Measurements from ENCODE around the gene AP5Z1. TPM values are rescaled to one million over a fixed set of nuclear protein-coding genes. Genes with fewer than 3 reads are reported as not detected.
A peak's percentile ranks its signal among the peaks of the same experiment; 100 is the strongest.

Gene AP5Z1
- total RNA-seq, 1 experiment from 2014 or later: 38.3 TPM

DNA sequence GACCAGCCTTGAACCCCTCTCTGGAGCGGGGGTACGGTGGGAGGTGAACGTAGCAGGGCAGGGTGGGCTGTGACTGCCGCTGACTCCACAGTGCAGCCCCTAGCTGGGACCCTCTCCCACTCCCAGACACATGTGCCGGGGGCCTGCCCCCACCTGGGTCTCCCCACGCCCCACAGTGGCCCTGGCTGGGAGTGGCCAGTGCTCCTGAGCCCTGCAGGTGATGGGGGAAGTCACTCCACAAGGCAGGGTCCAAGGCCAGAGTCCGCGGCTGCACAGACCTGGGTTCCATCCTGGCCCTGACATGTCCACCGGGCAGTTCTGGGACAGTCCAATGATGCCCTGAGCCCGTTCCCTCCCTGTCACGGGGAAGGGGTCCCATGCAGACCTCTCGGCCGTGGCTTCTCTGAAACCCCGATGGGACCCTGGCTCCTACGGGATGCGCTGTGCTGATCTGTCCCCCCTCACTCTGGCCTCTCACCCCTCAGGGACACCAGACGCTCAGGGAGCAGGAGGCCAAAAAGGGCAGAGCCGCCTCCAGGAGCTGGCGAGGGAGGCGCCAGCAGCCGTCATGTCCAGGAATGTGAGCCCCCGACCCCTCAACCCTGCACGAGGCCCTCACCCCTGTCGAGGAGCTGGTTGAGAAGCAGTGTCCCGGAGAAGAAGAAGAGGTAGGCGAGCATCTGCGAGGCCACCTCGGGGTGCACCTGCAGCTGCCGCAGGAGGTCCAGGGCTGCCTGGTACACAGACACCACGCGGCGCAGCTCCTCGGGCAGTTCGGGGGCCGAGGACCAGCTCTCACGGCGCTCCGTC lies 40.4 kb downstream of the AP5Z1 start:
- no peak overlapping the region for H4K8ac ChIP-seq (replicated peaks; ENCODE audit: insufficient read length, low read depth, low read length)
- Mint-ChIP-seq H3K27ac (peak overlapping the region in 1 of 3 experiments; percentile 44; a peak in 1 of 7 replicates), H3K36me3 (ENCODE audit: insufficient read depth in 1 of 3, low read depth in 3 of 3) (peaks cover 0 to 10% (median 0%) of the 10 kb centered on the region in 3 experiments; a peak in 2 of 7 replicates), H3K9me3 (peaks cover 1 to 6% of the 10 kb centered on the region in 2 experiments; a peak in 2 of 5 replicates), H3K27me3 (ENCODE audit: low read depth) (peaks cover 4% of the 10 kb centered on the region), H3K4me1 (no peaks in the 10 kb centered on the region), H3K4me3 (no peak overlapping the region)
- no peak overlapping the region for H4K91ac ChIP-seq (ENCODE audit: insufficient read length, low read depth, low read length)
- no peak overlapping the region for H2BK5ac ChIP-seq (ENCODE audit: insufficient read length, low read length)
- H2BK120ac ChIP-seq (ENCODE audit: low read depth, low read length, poor library complexity, severe bottlenecking): no peak overlapping the region
- no peak overlapping the region for H2BK20ac ChIP-seq (ENCODE audit: low read depth, low read length, poor library complexity, severe bottlenecking)
- H3K27ac ChIP-seq (ENCODE audit: insufficient read length, low read depth, low read length): no peak overlapping the region
- H2AFZ ChIP-seq (ENCODE audit: low read length): no peak overlapping the region
- no peaks in the 10 kb centered on the region for H4K20me1 ChIP-seq (ENCODE audit: control insufficient read depth, insufficient read depth, insufficient read length)
- no peak overlapping the region for H3T11ph ChIP-seq (ENCODE audit: low read length)
- H2BK12ac ChIP-seq (ENCODE audit: insufficient read length, low read depth, low read length): no peak overlapping the region
- TF ChIP-seq, protein P1, sequence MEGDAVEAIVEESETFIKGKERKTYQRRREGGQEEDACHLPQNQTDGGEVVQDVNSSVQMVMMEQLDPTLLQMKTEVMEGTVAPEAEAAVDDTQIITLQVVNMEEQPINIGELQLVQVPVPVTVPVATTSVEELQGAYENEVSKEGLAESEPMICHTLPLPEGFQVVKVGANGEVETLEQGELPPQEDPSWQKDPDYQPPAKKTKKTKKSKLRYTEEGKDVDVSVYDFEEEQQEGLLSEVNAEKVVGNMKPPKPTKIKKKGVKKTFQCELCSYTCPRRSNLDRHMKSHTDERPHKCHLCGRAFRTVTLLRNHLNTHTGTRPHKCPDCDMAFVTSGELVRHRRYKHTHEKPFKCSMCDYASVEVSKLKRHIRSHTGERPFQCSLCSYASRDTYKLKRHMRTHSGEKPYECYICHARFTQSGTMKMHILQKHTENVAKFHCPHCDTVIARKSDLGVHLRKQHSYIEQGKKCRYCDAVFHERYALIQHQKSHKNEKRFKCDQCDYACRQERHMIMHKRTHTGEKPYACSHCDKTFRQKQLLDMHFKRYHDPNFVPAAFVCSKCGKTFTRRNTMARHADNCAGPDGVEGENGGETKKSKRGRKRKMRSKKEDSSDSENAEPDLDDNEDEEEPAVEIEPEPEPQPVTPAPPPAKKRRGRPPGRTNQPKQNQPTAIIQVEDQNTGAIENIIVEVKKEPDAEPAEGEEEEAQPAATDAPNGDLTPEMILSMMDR (conservative IDR thresholded peaks at IDR 0.05): peak; percentile 41
- H3K4ac ChIP-seq (ENCODE audit: low read depth, low read length): no peak overlapping the region
- no peak overlapping the region for H3K23ac ChIP-seq (ENCODE audit: insufficient read length, low read depth, low read length)
- no peaks in the 10 kb centered on the region for H3K79me1 ChIP-seq (ENCODE audit: insufficient read depth, low read depth, low read length, poor library complexity, severe bottlenecking)
- WGBS (ENCODE audit: extremely low coverage, insufficient read length, low lambda C conversion rate): no CpG with 5 or more reads among the region's 38 CpGs
- no peak overlapping the region for H4K5ac ChIP-seq (ENCODE audit: insufficient read length, low read depth, low read length)
- no peak overlapping the region for H2BK15ac ChIP-seq (ENCODE audit: low read depth, low read length)
- no peak overlapping the region for H3K14ac ChIP-seq (ENCODE audit: insufficient read depth, low read length)
- H2AK5ac ChIP-seq (ENCODE audit: insufficient read length, low read length): no peak overlapping the region
- H3K9me3 ChIP-seq (ENCODE audit: control insufficient read depth, low read depth, low read length): no peaks in the 10 kb centered on the region
- H3K56ac ChIP-seq (ENCODE audit: insufficient read length, low read depth, low read length): no peak overlapping the region
- no peaks in the 10 kb centered on the region for H3K79me2 ChIP-seq (ENCODE audit: insufficient read depth, low read length)
- no peak overlapping the region for H3K4me2 ChIP-seq (ENCODE audit: insufficient read depth, insufficient read length, low read length)
- DNase-seq: peak; percentile 26
- H3K9ac ChIP-seq (ENCODE audit: extremely low read depth, insufficient read length, low read length): no peak overlapping the region
- H3K23me2 ChIP-seq (ENCODE audit: insufficient read length, low read depth, low read length, poor library complexity, severe bottlenecking): no peaks in the 10 kb centered on the region
- no peaks in the 10 kb centered on the region for H3K4me1 ChIP-seq (ENCODE audit: insufficient read depth, low read length)
- H3K18ac ChIP-seq (ENCODE audit: insufficient read length, low read depth, low read length): no peak overlapping the region
- no peaks in the 10 kb centered on the region for H3K27me3 ChIP-seq (ENCODE audit: insufficient read depth, low read length)

Measured in H9 (cell line).